ENCODE results near the gene CD163L1. TPM values are rescaled to one million over a fixed set of nuclear protein-coding genes. Genes with fewer than 3 reads are reported as not detected.
"Not testable (repeated sequence)": the region's sequence is repeated elsewhere in the genome, so short reads cannot be mapped to it uniquely, and the experiment has no call there.

Gene CD163L1
- total RNA-seq, 4 donors from 2014 or later, result 0.20 to 6.4 (median 3.2) TPM

DNA sequence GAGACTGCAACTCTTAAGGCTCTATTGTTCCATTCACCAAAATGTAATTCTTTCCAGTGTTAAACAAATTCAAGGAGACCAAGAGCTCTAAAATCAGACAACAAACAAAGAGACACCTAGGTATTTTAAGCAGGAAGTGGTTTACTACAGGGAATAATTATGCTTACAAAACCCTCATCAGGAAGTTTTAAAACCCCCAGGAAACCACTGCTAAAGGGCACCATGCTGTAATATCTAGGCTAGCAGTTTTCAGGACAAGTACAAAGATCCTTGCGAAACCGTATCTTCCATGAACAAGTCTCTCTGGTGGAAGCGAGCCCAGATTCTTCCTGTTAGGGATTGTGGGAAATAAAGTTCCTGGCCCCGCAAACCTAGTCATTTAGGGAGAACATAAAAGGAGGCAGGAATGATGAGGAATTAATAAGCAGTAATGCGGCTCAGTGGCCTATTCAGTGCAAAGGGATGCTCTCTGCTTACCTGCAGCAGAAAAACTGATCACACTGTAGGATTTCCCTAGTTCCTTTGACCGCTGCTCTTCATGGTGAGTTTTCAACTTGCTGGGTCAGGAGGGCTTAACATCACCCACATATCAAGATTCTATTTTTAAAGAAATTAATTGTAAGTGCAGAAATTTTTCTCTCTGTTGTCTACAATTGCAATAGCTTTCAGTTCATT is 97.3 kb downstream of the CD163L1 start:
- H3K9me3 ChIP-seq, result peaks cover 0 to 6% of the 10 kb centered on the region in 2 donors
- H3K4me3 ChIP-seq, result no peak overlapping the region
- intact Hi-C loops (cut with DNase I; ENCODE audit: low total_unique reads), result no loop called here
- 58 to 77% methylated on average over 6 of the region's 6 CpGs for WGBS, 2 donors (ENCODE audit: low coverage in 1 of 2)
- H3K27ac ChIP-seq, result no peak overlapping the region
- H3K36me3 ChIP-seq, result no peaks in the 10 kb centered on the region
- in situ Hi-C loops (cut with MboI; ENCODE audit: low pct_ligation_motif_present in 1 of 4, low pct_unique_long_range_greater_than_20kb in 1 of 4, low sequenced_read_pairs in 3 of 4), result no loop called here
- no peak for DNase-seq
- TF ChIP-seq POLR2AphosphoS5 (IDR thresholded peaks at IDR 0.05) (no peak), POLR2A (IDR thresholded peaks at IDR 0.05) (no peak), CTCF (IDR thresholded peaks at IDR 0.05) (no peak), EP300 (IDR thresholded peaks at IDR 0.05; ENCODE audit: low read depth) (no peak)
- H3K4me1 ChIP-seq, result no peaks in the 10 kb centered on the region
- H3K27me3 ChIP-seq, result no peaks in the 10 kb centered on the region

DNA sequence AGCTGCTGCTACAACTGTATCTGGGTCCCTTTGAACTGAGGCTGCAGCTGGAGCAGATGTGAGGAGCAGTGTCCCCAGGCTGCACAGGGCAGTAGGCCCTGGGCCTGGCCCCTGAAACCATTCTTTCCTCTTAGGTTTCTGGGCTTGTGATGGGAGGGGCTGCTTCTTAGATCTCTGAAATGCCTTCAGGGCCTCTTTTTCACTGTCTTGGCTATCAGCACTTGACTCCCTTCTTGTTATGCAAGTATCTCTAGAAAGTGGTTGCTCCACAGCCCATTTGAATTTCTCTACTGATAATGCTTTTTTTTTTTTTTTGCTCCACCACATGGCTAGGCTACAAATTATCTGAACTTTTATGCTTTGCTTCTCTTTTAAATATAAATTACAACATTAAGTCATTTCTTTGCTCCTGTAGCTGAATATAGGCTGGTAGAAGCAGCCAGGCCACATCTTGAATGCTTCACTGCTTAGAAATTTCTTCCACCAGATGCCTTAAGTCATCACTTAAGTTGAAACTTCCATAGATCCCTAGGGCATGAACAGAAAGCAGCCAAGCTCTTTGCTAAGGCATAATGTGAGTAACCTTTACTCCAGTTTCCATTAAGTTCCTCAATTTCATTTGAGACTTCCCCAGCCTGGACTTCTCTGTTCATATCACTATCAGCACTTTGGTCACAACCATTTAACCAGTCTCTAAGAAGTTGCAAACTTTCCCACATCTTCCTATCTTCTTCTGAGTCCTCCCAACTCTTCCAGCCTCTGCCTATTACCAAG is 98.9 kb downstream of the CD163L1 start:
- Histone ChIP-seq H3K36me3 (no peaks in the 10 kb centered on the region), H3K4me1 (no peaks in the 10 kb centered on the region), H3K27ac (no peak overlapping the region), H3K4me3 (no peak overlapping the region), H3K9me3 (peaks cover 0 to 6% of the 10 kb centered on the region in 2 donors), H3K27me3 (no peaks in the 10 kb centered on the region)
- TF ChIP-seq CTCF (IDR thresholded peaks at IDR 0.05), result no peak
- no peak for TF ChIP-seq EP300 (IDR thresholded peaks at IDR 0.05; ENCODE audit: low read depth)
- no peak for TF ChIP-seq POLR2A (IDR thresholded peaks at IDR 0.05)
- TF ChIP-seq POLR2AphosphoS5 (IDR thresholded peaks at IDR 0.05), result no peak
- intact Hi-C loops (cut with DNase I; ENCODE audit: low total_unique reads) (no loop called here), in situ Hi-C loops (cut with MboI; ENCODE audit: low pct_ligation_motif_present in 1 of 4, low pct_unique_long_range_greater_than_20kb in 1 of 4, low sequenced_read_pairs in 3 of 4) (no loop called here)
- DNase-seq, result no peak

- intact Hi-C loops (cut with DNase I; ENCODE audit: low total_unique reads) (no loop called here), in situ Hi-C loops (cut with MboI; ENCODE audit: low pct_ligation_motif_present in 1 of 4, low pct_unique_long_range_greater_than_20kb in 1 of 4, low sequenced_read_pairs in 3 of 4) (no loop called here)
- Histone ChIP-seq H3K4me3 (no peak overlapping the region), H3K9me3 (peaks cover 0 to 5% of the 10 kb centered on the region in 2 donors), H3K27me3 (no peaks in the 10 kb centered on the region), H3K27ac (no peak overlapping the region), H3K4me1 (no peaks in the 10 kb centered on the region), H3K36me3 (no peaks in the 10 kb centered on the region)
- 52 to 71% methylated on average over 1 of the region's 1 CpG for WGBS, 2 donors (ENCODE audit: low coverage in 1 of 2)
- DNase-seq, result no peak
- TF ChIP-seq POLR2A (IDR thresholded peaks at IDR 0.05) (no peak), EP300 (IDR thresholded peaks at IDR 0.05; ENCODE audit: low read depth) (no peak), POLR2AphosphoS5 (IDR thresholded peaks at IDR 0.05) (no peak)
Observed at GRCh38 chr12:7339675-7340074, 104.3 kb downstream of the CD163L1 start.

DNA sequence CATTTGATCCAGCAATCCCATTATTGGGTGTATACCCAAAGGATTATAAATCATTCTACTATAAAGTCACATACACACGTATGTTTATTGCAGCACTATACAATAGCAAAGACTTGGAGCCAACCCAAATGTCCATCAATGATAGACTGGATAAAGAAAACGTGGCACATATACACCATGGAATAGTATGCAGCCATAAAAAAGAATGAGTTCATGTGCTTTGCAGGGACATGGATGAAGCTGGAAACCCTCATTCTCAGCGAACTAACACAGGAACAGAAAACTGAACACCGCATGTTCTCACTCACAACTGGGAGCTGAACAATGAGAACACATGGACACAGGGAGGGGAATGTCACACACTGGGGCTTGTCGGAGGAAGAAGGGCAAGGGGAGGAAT is 106.2 kb downstream of the CD163L1 start:
- H3K9me3 ChIP-seq; intact Hi-C loops (cut with DNase I; ENCODE audit: low total_unique reads); DNase-seq; H3K4me1 ChIP-seq; H3K36me3 ChIP-seq; H3K27me3 ChIP-seq; H3K4me3 ChIP-seq; H3K27ac ChIP-seq; in situ Hi-C loops (cut with MboI; ENCODE audit: low pct_ligation_motif_present in 1 of 4, low pct_unique_long_range_greater_than_20kb in 1 of 4, low sequenced_read_pairs in 3 of 4): not testable (repeated sequence)
- WGBS, 2 donors (ENCODE audit: low coverage in 1 of 2), result 76 to 100% methylated on average over 2 to 5 of the region's 5 CpGs

- intact Hi-C loops (cut with DNase I; ENCODE audit: low total_unique reads), result no loop called here
- Histone ChIP-seq H3K4me1 (no peaks in the 10 kb centered on the region), H3K9me3 (no peaks in the 10 kb centered on the region), H3K27me3 (no peaks in the 10 kb centered on the region), H3K36me3 (no peaks in the 10 kb centered on the region), H3K4me3 (no peak overlapping the region), H3K27ac (no peak overlapping the region)
- no peak for DNase-seq
- WGBS, 2 donors (ENCODE audit: low coverage in 1 of 2), result 66 to 67% methylated on average over 7 of the region's 7 CpGs
- in situ Hi-C loops (cut with MboI; ENCODE audit: low pct_ligation_motif_present in 1 of 4, low pct_unique_long_range_greater_than_20kb in 1 of 4, low sequenced_read_pairs in 3 of 4), result no loop called here
- TF ChIP-seq CTCF (IDR thresholded peaks at IDR 0.05) (no peak), EP300 (IDR thresholded peaks at IDR 0.05; ENCODE audit: low read depth) (no peak), POLR2AphosphoS5 (IDR thresholded peaks at IDR 0.05) (no peak), POLR2A (IDR thresholded peaks at IDR 0.05) (no peak)
Observed at GRCh38 chr12:7327918-7328317, 116.0 kb downstream of the CD163L1 start.

Measured in transverse colon (tissue), 4 donors.